ENCODE data around the gene GPANK1. TPM values are rescaled to one million over a fixed set of nuclear protein-coding genes. Genes with fewer than 3 reads are reported as not detected.
A peak's percentile ranks its signal among the peaks of the same experiment; 100 is the strongest.

Gene GPANK1
- total and polyA plus RNA-seq, 2 of the 13 experiments (the other 11 are each of a cell fraction or from before 2014, with no cell fraction given), result 15.4 to 22.8 TPM

- in situ Hi-C loops (cut with HindIII; ENCODE audit: extremely low pct_ligation_motif_present, low pct_unique_long_range_greater_than_20kb) (no loop called here), intact Hi-C loops (cut with micrococcal nuclease; ENCODE audit: unreplicated experiment) (no loop called here)
Measured at GRCh38 chr6:31712296-31712695, 47.5 kb upstream of the GPANK1 start.

More at GRCh38 chr6:31712296-31712695, 47.5 kb upstream of the GPANK1 start:
- Histone ChIP-seq H3K4me1 (ENCODE audit: insufficient read depth, low read length) (peaks cover 27% of the 10 kb centered on the region), H3K4me3 (replicated peaks in 1 of 3; ENCODE audit: insufficient read depth in 1 of 3, low read depth in 2 of 3, low read length in 3 of 3) (no peak overlapping the region), H3K36me3 (replicated peaks in 1 of 2; ENCODE audit: control insufficient read depth in 1 of 2, insufficient read depth in 2 of 2, low read length in 2 of 2) (no peaks in the 10 kb centered on the region), H2AFZ (ENCODE audit: low read length) (no peak overlapping the region), H3K27ac (ENCODE audit: extremely low read length, insufficient read depth, low read length) (no peak overlapping the region), H3K79me2 (ENCODE audit: insufficient read depth, low read length) (no peaks in the 10 kb centered on the region), H3K4me2 (ENCODE audit: low read depth, low read length) (no peak overlapping the region), H4K20me1 (ENCODE audit: insufficient read depth, low read length) (no peaks in the 10 kb centered on the region), H3K27me3 (ENCODE audit: control insufficient read depth in 1 of 2, insufficient read depth in 2 of 2, low read length in 2 of 2) (peaks cover 11 to 47% of the 10 kb centered on the region in 2 experiments; a peak in 4 of 5 replicates), H3K9ac (ENCODE audit: insufficient read depth, low read depth, low read length) (no peak overlapping the region), H3K9me3 (ENCODE audit: low read length) (no peaks in the 10 kb centered on the region)
- no peak for DNase-seq (ENCODE audit: low spot score)
- ChIA-PET CTCF (ENCODE audit: low intra/inter-chr PET ratio, low total read pairs) (no interaction called here), POLR2A (interaction anchor here (5.1 kb wide), 1 partner anchor 10 kb away, joined by 31 read pairs; the partner anchor contains the start of gene ABHD16A)
- no peak for TF ChIP-seq ZNF281 (CRISPR knock-in tag; IDR thresholded peaks at IDR 0.05; ENCODE audit: borderline replicate concordance)
- TF ChIP-seq HNRNPL (IDR thresholded peaks at IDR 0.05; ENCODE audit: low read depth, low read length), result peak; percentile 79; the same call in 1 of the 2 replicates
- no peak for FAIRE-seq
- 63% methylated on average over 7 of the region's 8 CpGs for WGBS (ENCODE audit: low lambda C conversion rate)
- no TSS peak for BruUV-seq (replicated peaks)
- ATAC-seq, result no peak; the same call in 2 of the 3 replicates

All from HepG2 (cell line).